GM12874 (cell line): ENCODE data around the gene RING1.

Source experiments
- CTCF ChIP-seq: IDR thresholded peaks from 2 replicates; pipeline ENCODE4 v1.5.1; 2011; ENCODE audit warnings: low read depth, mild to moderate bottlenecking, control low read depth, low read length, moderate library complexity; ENCODE audit not compliant: insufficient read depth

The RING1 gene

DNA sequence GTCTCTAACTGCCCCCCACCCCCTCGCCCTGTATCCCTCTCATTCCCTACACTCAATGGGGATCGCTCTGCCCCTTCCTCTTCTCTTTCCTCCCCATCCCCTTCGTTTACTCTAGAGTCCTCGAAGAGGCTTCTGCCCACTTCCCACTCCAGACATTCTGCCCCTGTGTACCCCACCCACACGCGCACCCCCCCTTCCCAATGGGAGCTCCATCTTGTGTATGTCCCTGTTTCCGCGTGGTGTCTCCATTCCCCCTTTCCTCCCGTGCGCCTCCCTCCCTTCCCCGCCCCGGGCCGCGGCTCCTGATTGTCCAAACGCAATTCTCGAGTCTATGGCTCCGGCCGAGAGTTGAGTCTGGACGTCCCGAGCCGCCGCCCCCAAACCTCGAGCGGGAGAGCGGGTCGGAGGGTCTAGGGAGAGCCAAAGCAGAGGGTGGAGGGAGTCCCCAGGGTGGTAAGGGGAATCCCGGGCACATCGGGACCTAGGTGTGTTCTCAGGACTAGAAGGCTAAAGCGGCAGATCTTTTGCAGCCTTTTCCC, 679 bp upstream of the RING1 start:
- TF ChIP-seq CTCF: no peak

DNA sequence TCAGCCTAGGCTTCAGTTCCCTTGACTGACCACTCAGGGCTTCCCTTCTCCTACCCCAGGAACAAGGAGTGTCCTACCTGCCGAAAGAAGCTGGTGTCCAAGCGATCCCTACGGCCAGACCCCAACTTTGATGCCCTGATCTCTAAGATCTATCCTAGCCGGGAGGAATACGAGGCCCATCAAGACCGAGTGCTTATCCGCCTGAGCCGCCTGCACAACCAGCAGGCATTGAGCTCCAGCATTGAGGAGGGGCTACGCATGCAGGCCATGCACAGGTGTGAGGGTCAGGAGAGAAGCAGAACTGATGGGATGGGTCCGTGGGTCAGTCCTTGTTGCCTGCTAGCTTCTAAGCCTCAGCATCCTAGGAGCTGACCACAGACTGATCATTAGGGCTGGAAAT, 1.6 kb downstream of the RING1 start:
- no peak for TF ChIP-seq CTCF

DNA sequence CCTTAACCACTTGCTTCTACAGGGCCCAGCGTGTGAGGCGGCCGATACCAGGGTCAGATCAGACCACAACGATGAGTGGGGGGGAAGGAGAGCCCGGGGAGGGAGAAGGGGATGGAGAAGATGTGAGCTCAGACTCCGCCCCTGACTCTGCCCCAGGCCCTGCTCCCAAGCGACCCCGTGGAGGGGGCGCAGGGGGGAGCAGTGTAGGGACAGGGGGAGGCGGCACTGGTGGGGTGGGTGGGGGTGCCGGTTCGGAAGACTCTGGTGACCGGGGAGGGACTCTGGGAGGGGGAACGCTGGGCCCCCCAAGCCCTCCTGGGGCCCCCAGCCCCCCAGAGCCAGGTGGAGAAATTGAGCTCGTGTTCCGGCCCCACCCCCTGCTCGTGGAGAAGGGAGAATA, 2.8 kb downstream of the RING1 start:
- TF ChIP-seq CTCF: no peak

DNA sequence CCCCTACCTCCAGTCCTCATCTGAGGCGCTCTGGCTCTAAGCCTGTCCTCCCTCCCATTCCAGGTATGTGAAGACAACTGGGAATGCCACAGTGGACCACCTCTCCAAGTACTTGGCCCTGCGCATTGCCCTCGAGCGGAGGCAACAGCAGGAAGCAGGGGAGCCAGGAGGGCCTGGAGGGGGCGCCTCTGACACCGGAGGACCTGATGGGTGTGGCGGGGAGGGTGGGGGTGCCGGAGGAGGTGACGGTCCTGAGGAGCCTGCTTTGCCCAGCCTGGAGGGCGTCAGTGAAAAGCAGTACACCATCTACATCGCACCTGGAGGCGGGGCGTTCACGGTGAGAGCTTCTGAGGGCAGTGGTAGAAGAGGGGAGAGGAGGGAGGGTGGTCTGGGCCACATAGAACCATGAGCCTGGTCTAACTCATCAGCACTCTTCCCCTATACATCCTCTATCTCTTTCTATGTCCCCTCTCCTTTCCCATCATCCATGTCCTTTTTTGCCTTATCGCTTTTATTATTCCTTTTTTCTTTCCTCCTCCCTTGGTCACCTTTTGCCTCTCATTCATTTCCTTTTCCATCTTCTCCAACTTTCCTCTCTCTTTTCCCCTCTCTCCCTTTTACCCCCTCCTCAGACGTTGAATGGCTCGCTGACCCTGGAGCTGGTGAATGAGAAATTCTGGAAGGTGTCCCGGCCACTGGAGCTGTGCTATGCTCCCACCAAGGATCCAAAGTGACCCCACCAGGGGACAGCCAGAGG, 3.5 kb downstream of the RING1 start:
- no peak for TF ChIP-seq CTCF

DNA sequence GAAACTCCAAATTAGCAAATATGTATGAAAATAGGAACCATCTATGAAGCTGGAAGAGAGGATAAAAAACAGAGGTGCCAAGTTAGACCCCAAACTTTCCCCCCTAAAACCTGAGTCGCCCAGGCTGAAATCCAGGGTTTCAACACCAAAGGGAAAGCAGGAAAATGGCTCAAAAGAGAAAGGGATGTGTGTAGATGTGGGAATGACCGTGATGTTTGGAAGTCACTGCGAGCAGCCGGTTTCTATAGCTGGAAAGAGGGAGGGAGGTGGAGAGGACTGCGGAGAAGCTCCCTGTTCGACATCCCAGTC, 4.5 kb downstream of the RING1 start:
- TF ChIP-seq CTCF: no peak

- no peak for TF ChIP-seq CTCF
Measured at GRCh38 chr6:33213166-33213988, 5.1 kb downstream of the RING1 start.

- TF ChIP-seq CTCF: no peak
Measured at GRCh38 chr6:33213989-33214335, 5.7 kb downstream of the RING1 start.
